ENCODE results near the gene SND1.

The SND1 gene

GRCh38 chr7:127782075-127782474 is 130.1 kb downstream of the SND1 start:
- no peak for TF ChIP-seq CTCF (IDR thresholded peaks at IDR 0.05; ENCODE audit: extremely low read depth, insufficient read depth, missing control alignments)
- no peak for DNase-seq (ENCODE audit: low spot score)
- in situ Hi-C loops (cut with MboI; ENCODE audit: low pct_unique_long_range_greater_than_20kb, low sequenced_read_pairs, unreplicated experiment), result no loop called here

GRCh38 chr7:127782654-127783559 is 130.9 kb downstream of the SND1 start:
- no peak for DNase-seq (ENCODE audit: low spot score)
- in situ Hi-C loops (cut with MboI; ENCODE audit: low pct_unique_long_range_greater_than_20kb, low sequenced_read_pairs, unreplicated experiment), result no loop called here

GRCh38 chr7:127786184-127786583 is 134.2 kb downstream of the SND1 start:
- no peak for TF ChIP-seq CTCF (IDR thresholded peaks at IDR 0.05; ENCODE audit: extremely low read depth, insufficient read depth, missing control alignments)
- no peak for DNase-seq (ENCODE audit: low spot score)
- in situ Hi-C loops (cut with MboI; ENCODE audit: low pct_unique_long_range_greater_than_20kb, low sequenced_read_pairs, unreplicated experiment), result no loop called here

More at GRCh38 chr7:127782654-127783559, 130.9 kb downstream of the SND1 start:
- TF ChIP-seq CTCF (IDR thresholded peaks at IDR 0.05; ENCODE audit: extremely low read depth, insufficient read depth, missing control alignments), result no peak

GRCh38 chr7:127789031-127789430 is 137.0 kb downstream of the SND1 start:
- in situ Hi-C loops (cut with MboI; ENCODE audit: low pct_unique_long_range_greater_than_20kb, low sequenced_read_pairs, unreplicated experiment), result no loop called here
- DNase-seq (ENCODE audit: low spot score), result no peak
- no peak for TF ChIP-seq CTCF (IDR thresholded peaks at IDR 0.05; ENCODE audit: extremely low read depth, insufficient read depth, missing control alignments)

GRCh38 chr7:127791446-127792189 is 139.6 kb downstream of the SND1 start:
- no peak for DNase-seq (ENCODE audit: low spot score)
- no peak for TF ChIP-seq CTCF (IDR thresholded peaks at IDR 0.05; ENCODE audit: extremely low read depth, insufficient read depth, missing control alignments)
- in situ Hi-C loops (cut with MboI; ENCODE audit: low pct_unique_long_range_greater_than_20kb, low sequenced_read_pairs, unreplicated experiment), result no loop called here

GRCh38 chr7:127792528-127793342 is 140.7 kb downstream of the SND1 start:
- DNase-seq (ENCODE audit: low spot score), result no peak
- in situ Hi-C loops (cut with MboI; ENCODE audit: low pct_unique_long_range_greater_than_20kb, low sequenced_read_pairs, unreplicated experiment), result no loop called here
- peak; percentile 73 for TF ChIP-seq CTCF (IDR thresholded peaks at IDR 0.05; ENCODE audit: extremely low read depth, insufficient read depth, missing control alignments)
